GM18951 (cell line): Measurements from ENCODE around the gene KLHL5.

Experiments used
- POLR2A ChIP-seq: IDR thresholded peaks from 4 replicates; pipeline ENCODE4 v1.6.1; 2011; ENCODE audit warnings: mild to moderate bottlenecking; ENCODE audit not compliant: insufficient read length, insufficient read depth; ENCODE audit errors: extremely low read depth
- in situ Hi-C: fragments of 300-500 bp; cut with MboI; formaldehyde crosslinking; loops from one replicate; pipeline ENCODE4 v1.12.0; 2022; ENCODE audit warnings: low sequenced_read_pairs, mixed read lengths, inconsistent platforms; ENCODE audit not compliant: unreplicated experiment

The KLHL5 gene

GRCh38 chr4:39032218-39033085 is 29.6 kb upstream of the KLHL5 start, which contains the start of gene TMEM156:
TSS of gene TMEM156 (minus strand) at chr4:39032409. CDS start at chr4:39032313, 96 bp downstream.
- TF ChIP-seq POLR2A: peak; percentile 45
- in situ Hi-C loops: no loop called here

GRCh38 chr4:39036172-39036571 is 25.9 kb upstream of the KLHL5 start:
- in situ Hi-C loops: no loop called here

GRCh38 chr4:39037491-39037825 is 24.6 kb upstream of the KLHL5 start:
- no peak for TF ChIP-seq POLR2A
- in situ Hi-C loops: no loop called here

More at GRCh38 chr4:39036172-39036571, 25.9 kb upstream of the KLHL5 start:
- no peak for TF ChIP-seq POLR2A

GRCh38 chr4:39037941-39038340 is 24.1 kb upstream of the KLHL5 start:
- in situ Hi-C loops: no loop called here
- no peak for TF ChIP-seq POLR2A

- in situ Hi-C loops: no loop called here
- TF ChIP-seq POLR2A: no peak
Measured at GRCh38 chr4:39039108-39039507, 22.9 kb upstream of the KLHL5 start.

- in situ Hi-C loops: no loop called here
- TF ChIP-seq POLR2A: no peak
Measured at GRCh38 chr4:39042366-39042765, 19.7 kb upstream of the KLHL5 start.

GRCh38 chr4:39043058-39043860 is 18.8 kb upstream of the KLHL5 start:
- in situ Hi-C loops: no loop called here
- TF ChIP-seq POLR2A: no peak

- no peak for TF ChIP-seq POLR2A
- in situ Hi-C loops: no loop called here
Measured at GRCh38 chr4:39043861-39044363, 18.1 kb upstream of the KLHL5 start.

- in situ Hi-C loops: no loop called here
- no peak for TF ChIP-seq POLR2A
Measured at GRCh38 chr4:39044364-39044955, 17.6 kb upstream of the KLHL5 start.

GRCh38 chr4:39044956-39045826 is 16.8 kb upstream of the KLHL5 start:
- in situ Hi-C loops: no loop called here

GRCh38 chr4:39045827-39046221 is 16.2 kb upstream of the KLHL5 start:
- in situ Hi-C loops: no loop called here
- no peak for TF ChIP-seq POLR2A

More at GRCh38 chr4:39044956-39045826, 16.8 kb upstream of the KLHL5 start:
- peak; percentile 33 for TF ChIP-seq POLR2A

- in situ Hi-C loops: no loop called here
- no peak for TF ChIP-seq POLR2A
Measured at GRCh38 chr4:39046249-39046648, 15.8 kb upstream of the KLHL5 start.
